GM18507 (cell line): ENCODE results near the gene SUCNR1.
"Not testable (repeated sequence)": the region's sequence is repeated elsewhere in the genome, so short reads cannot be mapped to it uniquely, and the experiment has no call there.

Source experiments
- DNase-seq: peaks from one replicate; pipeline ENCODE4 v3.0.0; 2011; ENCODE audit warnings: low read depth; ENCODE audit not compliant: insufficient read length; ENCODE audit errors: extremely low spot score
- FAIRE-seq: peaks from 2 replicates; lab custom pipeline; 2011; peaks lifted over from hg19 to GRCh38; lab: Jason Lieb, UNC

SUCNR1 gene

GRCh38 chr3:151867666-151868065 lies 5.8 kb upstream of the SUCNR1 start:
- FAIRE-seq (no peak), DNase-seq (no peak)

DNA sequence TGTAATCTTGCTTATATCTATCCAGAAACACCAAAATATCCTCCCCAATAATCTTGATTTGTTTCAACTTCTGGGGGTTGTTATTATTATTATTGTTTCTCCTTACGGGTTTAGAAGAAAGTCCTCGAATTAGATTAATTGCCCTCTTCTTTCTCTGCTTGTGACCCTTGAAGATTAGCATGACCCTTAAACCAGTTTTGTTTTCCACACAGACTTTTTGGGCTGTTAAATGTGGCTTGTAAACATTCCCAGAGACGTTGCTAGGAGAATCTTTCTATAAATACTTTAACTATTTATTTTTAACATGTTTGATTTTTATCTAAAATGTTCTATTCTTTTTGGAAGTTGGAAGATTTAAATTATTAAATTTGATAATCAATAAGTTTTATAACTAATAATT lies 4.3 kb upstream of the SUCNR1 start:
- FAIRE-seq: no peak

DNA sequence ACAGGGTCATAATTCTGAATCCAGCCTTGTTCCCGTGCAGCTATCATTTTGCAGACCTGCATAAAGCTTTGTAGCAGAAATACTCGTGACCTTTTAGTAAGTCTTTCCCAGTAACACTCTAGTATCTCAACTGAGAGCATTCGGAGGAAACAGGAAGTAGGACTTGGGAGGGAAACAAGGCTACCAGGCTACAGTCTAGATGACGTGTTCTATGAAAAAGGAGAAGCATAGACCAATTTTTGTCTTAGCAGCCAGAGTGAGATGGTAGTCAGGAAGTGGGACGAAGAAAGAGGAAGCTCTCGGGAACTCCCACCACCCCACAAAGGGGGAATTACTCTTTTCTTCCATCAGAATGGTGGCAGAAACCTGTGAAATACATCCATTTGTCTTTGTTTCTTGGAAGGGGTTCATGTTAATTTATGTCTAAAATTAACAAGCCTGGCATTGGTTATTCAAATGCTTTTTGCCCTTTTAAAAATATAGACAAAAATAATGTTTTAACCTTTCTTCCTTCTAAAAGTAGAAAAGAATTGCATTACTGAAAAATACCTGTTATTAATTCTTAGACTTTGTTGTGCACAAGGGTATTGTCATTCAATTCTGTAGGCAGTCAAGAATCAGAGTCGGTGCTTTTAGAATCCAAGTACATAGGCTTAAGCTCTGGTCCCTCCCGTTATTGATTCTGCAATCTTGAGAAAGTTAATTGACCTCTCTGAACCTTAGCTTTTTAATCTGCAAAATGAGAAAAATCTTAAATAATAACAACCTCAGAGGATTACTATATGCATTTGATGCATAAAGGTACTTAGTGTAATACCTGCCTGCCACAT lies 1.6 kb upstream of the SUCNR1 start:
- FAIRE-seq (peak; percentile 76), DNase-seq (no peak)

More for the DNA sequence above, 4.3 kb upstream of the SUCNR1 start:
- DNase-seq: no peak

DNA sequence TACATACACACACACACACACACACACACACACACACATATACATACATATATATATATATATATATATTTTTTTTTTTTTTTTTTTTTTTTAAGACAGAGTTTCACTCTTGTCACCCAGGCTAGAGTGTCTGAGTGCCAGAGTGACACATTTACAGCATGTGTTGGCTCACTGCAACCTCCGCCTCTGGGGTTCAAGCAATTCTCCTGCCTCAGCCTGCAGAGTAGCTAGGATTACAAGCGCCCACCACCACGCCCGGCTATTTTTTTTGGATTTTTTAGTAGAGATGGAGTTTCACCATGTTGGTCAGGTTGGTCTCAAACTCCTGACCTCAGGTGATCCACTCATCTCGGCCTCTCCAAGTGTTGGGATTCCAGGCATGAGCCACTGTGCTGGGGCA lies 636 bp downstream of the SUCNR1 start:
- DNase-seq, FAIRE-seq: not testable (repeated sequence)

DNA sequence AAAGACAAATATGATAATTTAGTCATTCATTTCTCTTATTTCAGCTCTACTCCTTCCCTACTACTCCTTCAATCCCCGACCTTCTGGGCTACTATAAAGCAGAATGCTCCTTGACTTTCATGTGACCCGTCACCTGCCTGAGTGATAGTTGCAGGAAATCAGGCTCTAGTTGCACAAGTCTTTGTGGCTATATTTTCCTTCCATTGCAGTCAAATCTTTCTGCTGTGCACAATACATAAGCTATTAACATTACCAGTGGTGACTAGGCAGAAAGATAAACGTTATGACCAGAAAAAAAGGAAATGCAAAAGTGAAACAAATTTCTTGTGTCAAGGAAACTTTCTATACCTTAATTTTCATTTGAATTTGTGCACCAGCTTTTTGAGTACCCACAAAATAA lies 2.3 kb downstream of the SUCNR1 start:
- no peak for DNase-seq

DNA sequence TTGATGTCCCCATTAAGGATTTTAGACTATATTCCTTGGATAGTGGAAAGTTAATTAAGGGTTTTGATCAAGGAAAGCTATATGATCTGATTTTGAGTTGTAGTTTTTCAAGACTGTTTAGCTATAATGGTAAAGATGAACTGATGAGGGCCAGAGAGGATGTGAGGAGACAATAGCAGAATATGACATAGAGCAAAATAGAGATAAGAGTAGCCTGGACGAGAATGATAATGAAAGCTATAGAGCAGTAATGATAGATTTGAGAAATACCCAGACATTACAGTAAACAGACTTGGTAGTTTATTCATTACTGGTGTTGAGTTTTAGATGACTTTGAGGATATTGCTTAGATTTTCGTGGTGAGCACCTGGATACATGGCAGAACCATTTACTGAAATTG lies 3.8 kb downstream of the SUCNR1 start:
- FAIRE-seq (no peak), DNase-seq (no peak)

More for the DNA sequence above, 2.3 kb downstream of the SUCNR1 start:
- FAIRE-seq: peak; percentile 89

DNA sequence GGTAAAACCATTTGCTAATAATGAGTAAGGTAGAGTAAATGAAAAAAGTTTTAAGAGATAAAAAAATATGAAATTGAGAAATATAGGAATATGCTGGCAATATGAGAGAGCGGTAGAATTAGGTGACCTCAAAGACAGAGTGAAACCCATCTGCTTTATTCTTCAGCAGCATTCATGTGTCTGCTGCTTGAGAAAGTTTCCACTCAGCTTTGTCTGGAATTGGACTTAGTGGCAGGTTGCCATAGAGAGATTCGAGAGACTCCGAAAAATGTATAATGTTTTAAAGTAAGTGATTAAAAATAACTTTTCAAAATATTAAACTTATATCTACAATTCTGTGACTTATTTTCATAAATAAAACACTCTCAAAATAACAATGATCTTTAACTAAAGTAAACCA lies 5.0 kb downstream of the SUCNR1 start:
- no peak for FAIRE-seq
- no peak for DNase-seq

GRCh38 chr3:151879037-151879436 lies 5.6 kb downstream of the SUCNR1 start:
- DNase-seq: no peak
- no peak for FAIRE-seq

GRCh38 chr3:151879679-151880415 lies 6.4 kb downstream of the SUCNR1 start:
- DNase-seq (no peak), FAIRE-seq (peak; percentile 78)

DNA sequence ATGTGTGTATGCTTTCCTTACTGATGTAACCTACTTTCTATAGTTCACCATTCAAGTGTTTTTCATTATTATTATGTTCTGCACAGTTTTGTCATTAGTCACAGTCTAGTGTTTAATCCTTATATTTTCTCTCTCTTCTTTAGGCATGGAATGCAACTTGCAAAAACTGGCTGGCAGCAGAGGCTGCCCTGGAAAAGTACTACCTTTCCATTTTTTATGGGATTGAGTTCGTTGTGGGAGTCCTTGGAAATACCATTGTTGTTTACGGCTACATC lies 6.9 kb downstream of the SUCNR1 start:
- DNase-seq: no peak
- no peak for FAIRE-seq

DNA sequence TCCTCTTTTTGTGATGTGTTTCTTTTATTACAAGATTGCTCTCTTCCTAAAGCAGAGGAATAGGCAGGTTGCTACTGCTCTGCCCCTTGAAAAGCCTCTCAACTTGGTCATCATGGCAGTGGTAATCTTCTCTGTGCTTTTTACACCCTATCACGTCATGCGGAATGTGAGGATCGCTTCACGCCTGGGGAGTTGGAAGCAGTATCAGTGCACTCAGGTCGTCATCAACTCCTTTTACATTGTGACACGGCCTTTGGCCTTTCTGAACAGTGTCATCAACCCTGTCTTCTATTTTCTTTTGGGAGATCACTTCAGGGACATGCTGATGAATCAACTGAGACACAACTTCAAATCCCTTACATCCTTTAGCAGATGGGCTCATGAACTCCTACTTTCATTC lies 7.7 kb downstream of the SUCNR1 start:
- no peak for DNase-seq

GRCh38 chr3:151885397-151885796 lies 12.0 kb downstream of the SUCNR1 start:
- not testable (repeated sequence) for DNase-seq, FAIRE-seq

More for the DNA sequence above, 7.7 kb downstream of the SUCNR1 start:
- no peak for FAIRE-seq

GRCh38 chr3:151887450-151888211 lies 14.2 kb downstream of the SUCNR1 start:
- not testable (repeated sequence) for DNase-seq

DNA sequence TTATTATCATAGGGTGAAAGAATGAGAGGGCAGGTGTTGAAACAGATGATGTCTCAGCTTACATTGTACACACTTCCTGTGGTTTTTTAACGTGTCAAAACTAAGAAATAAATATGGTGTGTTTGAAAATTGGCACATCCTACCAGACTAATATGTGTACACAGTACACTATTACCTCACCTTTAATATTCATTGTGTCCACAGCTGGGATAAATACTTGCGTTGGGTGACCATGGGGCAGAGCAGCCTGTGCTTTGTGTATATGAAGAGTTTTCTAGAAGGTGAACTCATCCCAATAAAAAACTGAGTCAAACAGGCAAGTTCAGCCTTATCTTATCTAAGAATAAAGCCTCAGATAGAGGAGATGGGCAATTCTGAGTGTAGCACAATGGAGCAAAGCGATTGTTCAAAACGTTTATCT lies 17.3 kb downstream of the SUCNR1 start:
- DNase-seq (no peak), FAIRE-seq (no peak)

More at GRCh38 chr3:151887450-151888211, 14.2 kb downstream of the SUCNR1 start:
- not testable (repeated sequence) for FAIRE-seq

DNA sequence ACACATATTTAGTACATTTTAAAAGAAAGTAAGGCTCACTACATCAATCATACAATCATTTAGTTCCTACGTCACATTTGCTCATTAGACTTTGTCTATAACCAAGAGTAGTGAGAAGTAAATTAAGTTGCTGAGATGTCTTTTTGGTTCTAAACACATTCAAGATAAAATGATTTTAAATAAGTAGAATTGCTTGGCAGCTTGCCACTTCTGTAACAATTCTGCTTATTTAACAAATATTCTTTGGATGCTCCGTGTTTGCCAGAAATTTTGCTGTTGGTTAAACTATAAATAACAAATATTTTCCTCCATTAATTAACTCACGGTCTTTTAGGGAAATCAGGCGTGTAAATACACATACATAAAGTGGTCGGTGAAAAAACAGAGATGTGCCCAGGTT lies 18.3 kb downstream of the SUCNR1 start:
- DNase-seq (no peak), FAIRE-seq (no peak)

- no peak for DNase-seq
- no peak for FAIRE-seq
These were observed 20.8 kb downstream of the SUCNR1 start for GRCh38 chr3:151894219-151894618.

DNA sequence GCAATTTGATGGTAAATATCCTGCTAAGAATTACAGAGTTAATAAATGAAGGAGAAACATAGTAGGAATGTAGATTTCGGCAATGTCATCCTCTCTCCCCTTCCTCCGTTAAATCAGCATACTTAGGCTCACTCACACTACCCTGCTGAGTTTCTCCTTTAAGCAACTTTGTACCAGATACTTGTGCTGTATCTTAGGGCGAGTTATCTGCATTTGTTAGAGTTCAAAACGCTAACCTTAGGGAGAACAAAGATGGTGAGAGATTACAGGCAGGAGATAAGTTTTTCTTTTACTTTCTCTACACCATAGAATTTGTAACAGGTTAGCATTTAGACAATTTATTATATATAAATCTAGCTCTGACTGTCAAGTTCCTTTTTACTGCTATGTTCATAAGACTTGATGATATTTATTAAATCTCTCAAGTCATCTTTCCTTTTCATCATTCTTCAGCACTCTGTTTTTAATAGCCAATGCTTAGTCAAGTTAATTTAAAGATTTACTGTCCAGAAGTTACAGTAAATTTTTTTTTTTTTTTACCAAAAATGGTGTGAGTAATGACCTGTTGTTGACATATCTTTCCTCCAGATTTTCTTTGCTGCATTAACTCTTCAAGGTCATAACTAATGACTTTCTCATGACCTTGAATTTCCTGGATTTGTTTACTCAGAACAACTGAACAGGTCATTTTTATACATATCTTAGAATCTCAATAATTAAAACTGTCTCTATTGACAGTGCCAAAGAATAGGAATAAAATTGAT lies 22.2 kb downstream of the SUCNR1 start:
- DNase-seq (no peak), FAIRE-seq (no peak)

- DNase-seq (no peak), FAIRE-seq (no peak)
These were observed 23.0 kb downstream of the SUCNR1 start for GRCh38 chr3:151896246-151897012.

- not testable (repeated sequence) for FAIRE-seq, DNase-seq
These were observed 24.7 kb downstream of the SUCNR1 start for GRCh38 chr3:151898121-151898520.
